Measurements from ENCODE around the gene TIE1. TPM values are rescaled to one million over a fixed set of nuclear protein-coding genes. Genes with fewer than 3 reads are reported as not detected.
A peak's percentile ranks its signal among the peaks of the same experiment; 100 is the strongest.

The TIE1 gene
- total and polyA plus RNA-seq, 2 of the 13 experiments (the other 11 are each of a cell fraction or from before 2014, with no cell fraction given): 0.58 to 0.84 TPM

DNA sequence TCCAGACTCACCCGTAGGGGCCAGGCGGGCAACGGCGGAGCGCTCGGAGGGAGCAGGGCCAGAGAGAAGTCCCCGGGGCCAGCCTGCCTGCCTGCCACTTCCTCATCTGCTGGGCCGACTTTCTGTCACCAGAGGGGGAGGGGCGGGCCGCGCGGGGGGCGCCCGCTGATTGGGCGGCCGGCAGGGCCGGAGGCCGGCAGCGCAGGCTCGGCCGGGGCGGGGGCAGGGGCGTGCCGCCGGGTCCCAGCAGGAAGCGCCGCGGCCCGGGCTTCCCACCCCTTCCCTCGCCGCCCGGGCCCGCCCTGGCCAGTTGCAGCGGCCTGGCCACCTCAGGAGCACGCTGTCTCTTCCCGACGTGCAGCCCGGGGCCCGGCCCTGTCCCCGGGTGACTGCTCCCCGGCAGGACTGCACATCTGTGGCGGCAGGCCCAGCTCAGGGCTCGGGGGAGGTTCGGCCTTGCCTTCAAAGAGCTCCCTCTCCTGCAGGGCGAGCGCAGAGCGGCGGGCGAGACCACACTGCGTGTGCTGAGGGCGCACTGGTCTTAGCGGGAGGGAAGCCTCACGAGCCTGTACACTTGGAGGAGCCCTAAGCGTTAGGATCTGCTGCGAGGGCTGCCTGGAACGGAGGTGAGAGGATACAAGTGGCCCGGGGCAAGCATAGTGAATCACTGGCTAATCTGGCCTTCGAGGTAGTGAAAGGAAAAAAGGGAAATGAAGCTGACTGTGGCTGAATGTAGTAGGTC, 67.3 kb downstream of the TIE1 start, which contains the start of gene ELOVL1 (continued):
- TF ChIP-seq, protein P1, sequence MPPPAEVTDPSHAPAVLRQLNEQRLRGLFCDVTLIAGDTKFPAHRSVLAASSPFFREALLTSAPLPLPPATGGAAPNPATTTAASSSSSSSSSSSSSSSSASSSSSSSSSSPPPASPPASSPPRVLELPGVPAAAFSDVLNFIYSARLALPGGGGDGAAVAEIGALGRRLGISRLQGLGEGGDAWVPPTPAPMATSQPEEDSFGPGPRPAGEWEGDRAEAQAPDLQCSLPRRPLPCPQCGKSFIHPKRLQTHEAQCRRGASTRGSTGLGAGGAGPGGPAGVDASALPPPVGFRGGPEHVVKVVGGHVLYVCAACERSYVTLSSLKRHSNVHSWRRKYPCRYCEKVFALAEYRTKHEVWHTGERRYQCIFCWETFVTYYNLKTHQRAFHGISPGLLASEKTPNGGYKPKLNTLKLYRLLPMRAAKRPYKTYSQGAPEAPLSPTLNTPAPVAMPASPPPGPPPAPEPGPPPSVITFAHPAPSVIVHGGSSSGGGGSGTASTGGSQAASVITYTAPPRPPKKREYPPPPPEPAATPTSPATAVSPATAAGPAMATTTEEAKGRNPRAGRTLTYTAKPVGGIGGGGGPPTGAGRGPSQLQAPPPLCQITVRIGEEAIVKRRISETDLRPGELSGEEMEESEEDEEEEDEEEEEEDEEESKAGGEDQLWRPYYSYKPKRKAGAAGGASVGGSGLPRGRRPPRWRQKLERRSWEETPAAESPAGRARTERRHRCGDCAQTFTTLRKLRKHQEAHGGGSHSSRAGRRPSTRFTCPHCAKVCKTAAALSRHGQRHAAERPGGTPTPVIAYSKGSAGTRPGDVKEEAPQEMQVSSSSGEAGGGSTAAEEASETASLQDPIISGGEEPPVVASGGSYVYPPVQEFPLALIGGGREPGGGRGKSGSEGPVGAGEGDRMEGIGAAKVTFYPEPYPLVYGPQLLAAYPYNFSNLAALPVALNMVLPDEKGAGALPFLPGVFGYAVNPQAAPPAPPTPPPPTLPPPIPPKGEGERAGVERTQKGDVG (CRISPR knock-in tag; IDR thresholded peaks at IDR 0.05; ENCODE audit: borderline replicate concordance): 0 out of 2 replicates have a peak, but pooled peaks have one; percentile 48
- TF ChIP-seq, protein P2, sequence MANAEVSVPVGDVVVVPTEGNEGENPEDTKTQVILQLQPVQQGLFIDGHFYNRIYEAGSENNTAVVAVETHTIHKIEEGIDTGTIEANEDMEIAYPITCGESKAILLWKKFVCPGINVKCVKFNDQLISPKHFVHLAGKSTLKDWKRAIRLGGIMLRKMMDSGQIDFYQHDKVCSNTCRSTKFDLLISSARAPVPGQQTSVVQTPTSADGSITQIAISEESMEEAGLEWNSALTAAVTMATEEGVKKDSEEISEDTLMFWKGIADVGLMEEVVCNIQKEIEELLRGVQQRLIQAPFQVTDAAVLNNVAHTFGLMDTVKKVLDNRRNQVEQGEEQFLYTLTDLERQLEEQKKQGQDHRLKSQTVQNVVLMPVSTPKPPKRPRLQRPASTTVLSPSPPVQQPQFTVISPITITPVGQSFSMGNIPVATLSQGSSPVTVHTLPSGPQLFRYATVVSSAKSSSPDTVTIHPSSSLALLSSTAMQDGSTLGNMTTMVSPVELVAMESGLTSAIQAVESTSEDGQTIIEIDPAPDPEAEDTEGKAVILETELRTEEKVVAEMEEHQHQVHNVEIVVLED (CRISPR knock-in tag; IDR thresholded peaks at IDR 0.05; ENCODE audit: borderline replicate concordance): no peak
- TF ChIP-seq ZNF136 (CRISPR knock-in tag; IDR thresholded peaks at IDR 0.05; ENCODE audit: low read depth): no peak
- no peak; the same call in none of the 2 replicates for TF ChIP-seq CCDC6 (CRISPR knock-in tag; IDR thresholded peaks at IDR 0.05)
- TF ChIP-seq ZNF501 (CRISPR knock-in tag; IDR thresholded peaks at IDR 0.05): peak; percentile 54; the same call in 1 of the 2 replicates
- TF ChIP-seq HNRNPUL1 (IDR thresholded peaks at IDR 0.05; ENCODE audit: low read depth, low read length): no peak
- TF ChIP-seq RFX3 (CRISPR knock-in tag; IDR thresholded peaks at IDR 0.05): no peak
- TF ChIP-seq, protein P3, sequence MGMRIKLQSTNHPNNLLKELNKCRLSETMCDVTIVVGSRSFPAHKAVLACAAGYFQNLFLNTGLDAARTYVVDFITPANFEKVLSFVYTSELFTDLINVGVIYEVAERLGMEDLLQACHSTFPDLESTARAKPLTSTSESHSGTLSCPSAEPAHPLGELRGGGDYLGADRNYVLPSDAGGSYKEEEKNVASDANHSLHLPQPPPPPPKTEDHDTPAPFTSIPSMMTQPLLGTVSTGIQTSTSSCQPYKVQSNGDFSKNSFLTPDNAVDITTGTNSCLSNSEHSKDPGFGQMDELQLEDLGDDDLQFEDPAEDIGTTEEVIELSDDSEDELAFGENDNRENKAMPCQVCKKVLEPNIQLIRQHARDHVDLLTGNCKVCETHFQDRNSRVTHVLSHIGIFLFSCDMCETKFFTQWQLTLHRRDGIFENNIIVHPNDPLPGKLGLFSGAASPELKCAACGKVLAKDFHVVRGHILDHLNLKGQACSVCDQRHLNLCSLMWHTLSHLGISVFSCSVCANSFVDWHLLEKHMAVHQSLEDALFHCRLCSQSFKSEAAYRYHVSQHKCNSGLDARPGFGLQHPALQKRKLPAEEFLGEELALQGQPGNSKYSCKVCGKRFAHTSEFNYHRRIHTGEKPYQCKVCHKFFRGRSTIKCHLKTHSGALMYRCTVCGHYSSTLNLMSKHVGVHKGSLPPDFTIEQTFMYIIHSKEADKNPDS (CRISPR knock-in tag; IDR thresholded peaks at IDR 0.05): no peak
- TF ChIP-seq KLF9 (CRISPR knock-in tag; IDR thresholded peaks at IDR 0.05; ENCODE audit: low read depth): peak; percentile 77; the same call in 1 of the 2 replicates
- TF ChIP-seq KDM6A (CRISPR knock-in tag; IDR thresholded peaks at IDR 0.05; ENCODE audit: low read depth): no peak
- no peak for TF ChIP-seq FOSL1 (CRISPR knock-in tag; IDR thresholded peaks at IDR 0.05; ENCODE audit: borderline replicate concordance)
- TF ChIP-seq GLI4 (CRISPR knock-in tag; IDR thresholded peaks at IDR 0.05; ENCODE audit: borderline replicate concordance): 0 out of 2 replicates have a peak, but pooled peaks have one; percentile 52
- TF ChIP-seq ZNF891 (CRISPR knock-in tag; IDR thresholded peaks at IDR 0.05): peak; percentile 85; the same call in 1 of the 2 replicates
- 0 out of 2 replicates have a peak, but pooled peaks have one; percentile 79 for TF ChIP-seq ZNF441 (CRISPR knock-in tag; IDR thresholded peaks at IDR 0.05; ENCODE audit: borderline replicate concordance)
- TF ChIP-seq, protein P4, sequence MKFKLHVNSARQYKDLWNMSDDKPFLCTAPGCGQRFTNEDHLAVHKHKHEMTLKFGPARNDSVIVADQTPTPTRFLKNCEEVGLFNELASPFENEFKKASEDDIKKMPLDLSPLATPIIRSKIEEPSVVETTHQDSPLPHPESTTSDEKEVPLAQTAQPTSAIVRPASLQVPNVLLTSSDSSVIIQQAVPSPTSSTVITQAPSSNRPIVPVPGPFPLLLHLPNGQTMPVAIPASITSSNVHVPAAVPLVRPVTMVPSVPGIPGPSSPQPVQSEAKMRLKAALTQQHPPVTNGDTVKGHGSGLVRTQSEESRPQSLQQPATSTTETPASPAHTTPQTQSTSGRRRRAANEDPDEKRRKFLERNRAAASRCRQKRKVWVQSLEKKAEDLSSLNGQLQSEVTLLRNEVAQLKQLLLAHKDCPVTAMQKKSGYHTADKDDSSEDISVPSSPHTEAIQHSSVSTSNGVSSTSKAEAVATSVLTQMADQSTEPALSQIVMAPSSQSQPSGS (CRISPR knock-in tag; IDR thresholded peaks at IDR 0.05): peak; percentile 61
- no peak for TF ChIP-seq ADNP (CRISPR knock-in tag; IDR thresholded peaks at IDR 0.05)
- TF ChIP-seq, protein P5, sequence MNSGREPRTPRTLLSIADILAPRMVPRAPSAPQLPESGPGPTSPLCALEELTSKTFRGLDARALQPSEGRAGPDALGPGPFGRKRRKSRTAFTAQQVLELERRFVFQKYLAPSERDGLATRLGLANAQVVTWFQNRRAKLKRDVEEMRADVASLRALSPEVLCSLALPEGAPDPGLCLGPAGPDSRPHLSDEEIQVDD (CRISPR knock-in tag; IDR thresholded peaks at IDR 0.05; ENCODE audit: borderline replicate concordance): peak; percentile 77; the same call in 1 of the 2 replicates
- peak; percentile 74; the same call in 1 of the 2 replicates for TF ChIP-seq ZNF451 (CRISPR knock-in tag; IDR thresholded peaks at IDR 0.05)
- TF ChIP-seq BRCA1 (CRISPR knock-in tag; IDR thresholded peaks at IDR 0.05): 0 out of 2 replicates have a peak, but pooled peaks have one; percentile 50

Measured in HepG2 (cell line).